A549 (cell line): ENCODE measurements around the gene UFD1.

Experiments used
- EP300 ChIP-seq, 2 experiments: fragments of >200 bp; sonication (Bioruptor Twin); formaldehyde crosslinking; IDR thresholded peaks; 2 replicates in 1 of 2; 3 replicates in 1 of 2; pipeline ENCODE4 v1.6.1; 2016 to 2017
- HDAC2 ChIP-seq: fragments of 200-600 bp; sonication (generic); IDR thresholded peaks from 2 replicates; pipeline ENCODE4 v1.6.1; 2016
- JUN ChIP-seq, 2 experiments: fragments of >200 bp; sonication (Bioruptor Twin); formaldehyde crosslinking; IDR thresholded peaks; 2 replicates in 1 of 2; 3 replicates in 1 of 2; pipeline ENCODE4 v1.6.1; 2016 to 2017
- KDM1A ChIP-seq: fragments of 200-600 bp; sonication (generic); IDR thresholded peaks from 2 replicates; pipeline ENCODE4 v1.6.1; 2016; ENCODE audit warnings: low read depth, mild to moderate bottlenecking
- MAZ ChIP-seq: fragments of 150-350 bp; IDR thresholded peaks from 2 replicates; pipeline ENCODE4 v1.6.1; 2014; ENCODE audit warnings: antibody characterized with exemption, low read depth, low read length, borderline replicate concordance
- POLR2A ChIP-seq: IDR thresholded peaks from 2 replicates; pipeline ENCODE4 v1.6.1; 2012; ENCODE audit warnings: mild to moderate bottlenecking, low read length
- RAD21 ChIP-seq, 2 experiments: fragments of >200 bp in 1 of 2; sonication (Bioruptor Twin) in 1 of 2; formaldehyde crosslinking in 1 of 2; IDR thresholded peaks in 1 of 2; conservative IDR thresholded peaks in 1 of 2; 2 replicates in 1 of 2; 3 replicates in 1 of 2; pipeline ENCODE4 v1.6.1; 2012 to 2018; ENCODE audit warnings: inconsistent platforms in 1 of 2
- TF ChIP-seq, protein P1 (sequence below): fragments of >200 bp; sonication (Bioruptor Twin); formaldehyde crosslinking; IDR thresholded peaks from 3 replicates; pipeline ENCODE4 v1.5.1; 2016
- TF ChIP-seq, protein P2 (sequence below): fragments of 200-600 bp; sonication (generic); IDR thresholded peaks from 2 replicates; pipeline ENCODE4 v1.6.1; 2016; ENCODE audit warnings: antibody characterized with exemption, mild to moderate bottlenecking, moderate library complexity
- TF ChIP-seq, protein P3 (sequence below): IDR thresholded peaks from 2 replicates; pipeline ENCODE4 v1.6.1; 2012
- TF ChIP-seq, protein P4 (sequence below): fragments of 150-350 bp; IDR thresholded peaks from 2 replicates; pipeline ENCODE4 v1.6.1; 2014; ENCODE audit warnings: low read depth, mild to moderate bottlenecking, low read length

DNA sequence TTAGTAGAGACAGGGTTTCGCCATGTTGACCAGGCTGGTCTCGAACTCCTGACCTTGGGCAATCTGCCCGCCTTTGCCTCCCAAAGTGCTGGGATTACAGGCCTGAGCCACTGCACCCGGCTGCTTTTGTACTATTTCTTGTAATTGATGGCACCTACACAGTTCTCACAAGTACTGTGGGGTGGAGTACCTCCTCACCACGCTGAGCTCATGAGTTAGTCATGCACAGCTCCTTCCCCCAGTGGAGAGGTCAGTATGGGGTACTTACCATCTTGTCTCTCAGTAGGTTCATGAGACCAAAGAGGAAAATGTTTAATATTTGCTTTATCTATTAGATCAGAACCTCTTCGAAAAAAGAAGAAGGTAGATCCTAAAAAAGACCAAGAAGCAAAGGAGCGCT, 44.6 kb downstream of the UFD1 start:
- TF ChIP-seq, protein P1, sequence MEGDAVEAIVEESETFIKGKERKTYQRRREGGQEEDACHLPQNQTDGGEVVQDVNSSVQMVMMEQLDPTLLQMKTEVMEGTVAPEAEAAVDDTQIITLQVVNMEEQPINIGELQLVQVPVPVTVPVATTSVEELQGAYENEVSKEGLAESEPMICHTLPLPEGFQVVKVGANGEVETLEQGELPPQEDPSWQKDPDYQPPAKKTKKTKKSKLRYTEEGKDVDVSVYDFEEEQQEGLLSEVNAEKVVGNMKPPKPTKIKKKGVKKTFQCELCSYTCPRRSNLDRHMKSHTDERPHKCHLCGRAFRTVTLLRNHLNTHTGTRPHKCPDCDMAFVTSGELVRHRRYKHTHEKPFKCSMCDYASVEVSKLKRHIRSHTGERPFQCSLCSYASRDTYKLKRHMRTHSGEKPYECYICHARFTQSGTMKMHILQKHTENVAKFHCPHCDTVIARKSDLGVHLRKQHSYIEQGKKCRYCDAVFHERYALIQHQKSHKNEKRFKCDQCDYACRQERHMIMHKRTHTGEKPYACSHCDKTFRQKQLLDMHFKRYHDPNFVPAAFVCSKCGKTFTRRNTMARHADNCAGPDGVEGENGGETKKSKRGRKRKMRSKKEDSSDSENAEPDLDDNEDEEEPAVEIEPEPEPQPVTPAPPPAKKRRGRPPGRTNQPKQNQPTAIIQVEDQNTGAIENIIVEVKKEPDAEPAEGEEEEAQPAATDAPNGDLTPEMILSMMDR = no peak
- TF ChIP-seq JUN (IDR thresholded peaks at IDR 0.05) = no peak
- no peak for TF ChIP-seq POLR2A
- TF ChIP-seq HDAC2 = no peak
- no peak for TF ChIP-seq KDM1A
- no peak for TF ChIP-seq RAD21 (conservative IDR thresholded peaks at IDR 0.05 in 1 of 2, IDR thresholded peaks at IDR 0.05 in 1 of 2)
- TF ChIP-seq, protein P2, sequence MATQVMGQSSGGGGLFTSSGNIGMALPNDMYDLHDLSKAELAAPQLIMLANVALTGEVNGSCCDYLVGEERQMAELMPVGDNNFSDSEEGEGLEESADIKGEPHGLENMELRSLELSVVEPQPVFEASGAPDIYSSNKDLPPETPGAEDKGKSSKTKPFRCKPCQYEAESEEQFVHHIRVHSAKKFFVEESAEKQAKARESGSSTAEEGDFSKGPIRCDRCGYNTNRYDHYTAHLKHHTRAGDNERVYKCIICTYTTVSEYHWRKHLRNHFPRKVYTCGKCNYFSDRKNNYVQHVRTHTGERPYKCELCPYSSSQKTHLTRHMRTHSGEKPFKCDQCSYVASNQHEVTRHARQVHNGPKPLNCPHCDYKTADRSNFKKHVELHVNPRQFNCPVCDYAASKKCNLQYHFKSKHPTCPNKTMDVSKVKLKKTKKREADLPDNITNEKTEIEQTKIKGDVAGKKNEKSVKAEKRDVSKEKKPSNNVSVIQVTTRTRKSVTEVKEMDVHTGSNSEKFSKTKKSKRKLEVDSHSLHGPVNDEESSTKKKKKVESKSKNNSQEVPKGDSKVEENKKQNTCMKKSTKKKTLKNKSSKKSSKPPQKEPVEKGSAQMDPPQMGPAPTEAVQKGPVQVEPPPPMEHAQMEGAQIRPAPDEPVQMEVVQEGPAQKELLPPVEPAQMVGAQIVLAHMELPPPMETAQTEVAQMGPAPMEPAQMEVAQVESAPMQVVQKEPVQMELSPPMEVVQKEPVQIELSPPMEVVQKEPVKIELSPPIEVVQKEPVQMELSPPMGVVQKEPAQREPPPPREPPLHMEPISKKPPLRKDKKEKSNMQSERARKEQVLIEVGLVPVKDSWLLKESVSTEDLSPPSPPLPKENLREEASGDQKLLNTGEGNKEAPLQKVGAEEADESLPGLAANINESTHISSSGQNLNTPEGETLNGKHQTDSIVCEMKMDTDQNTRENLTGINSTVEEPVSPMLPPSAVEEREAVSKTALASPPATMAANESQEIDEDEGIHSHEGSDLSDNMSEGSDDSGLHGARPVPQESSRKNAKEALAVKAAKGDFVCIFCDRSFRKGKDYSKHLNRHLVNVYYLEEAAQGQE = no peak
- TF ChIP-seq, protein P3, sequence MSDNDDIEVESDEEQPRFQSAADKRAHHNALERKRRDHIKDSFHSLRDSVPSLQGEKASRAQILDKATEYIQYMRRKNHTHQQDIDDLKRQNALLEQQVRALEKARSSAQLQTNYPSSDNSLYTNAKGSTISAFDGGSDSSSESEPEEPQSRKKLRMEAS = no peak
- TF ChIP-seq MAZ = no peak
- no peak for TF ChIP-seq EP300 (IDR thresholded peaks at IDR 0.05)
- TF ChIP-seq, protein P4, sequence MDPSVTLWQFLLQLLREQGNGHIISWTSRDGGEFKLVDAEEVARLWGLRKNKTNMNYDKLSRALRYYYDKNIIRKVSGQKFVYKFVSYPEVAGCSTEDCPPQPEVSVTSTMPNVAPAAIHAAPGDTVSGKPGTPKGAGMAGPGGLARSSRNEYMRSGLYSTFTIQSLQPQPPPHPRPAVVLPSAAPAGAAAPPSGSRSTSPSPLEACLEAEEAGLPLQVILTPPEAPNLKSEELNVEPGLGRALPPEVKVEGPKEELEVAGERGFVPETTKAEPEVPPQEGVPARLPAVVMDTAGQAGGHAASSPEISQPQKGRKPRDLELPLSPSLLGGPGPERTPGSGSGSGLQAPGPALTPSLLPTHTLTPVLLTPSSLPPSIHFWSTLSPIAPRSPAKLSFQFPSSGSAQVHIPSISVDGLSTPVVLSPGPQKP = no peak
